Measurements from ENCODE around the gene EVA1B. TPM values are rescaled to one million over a fixed set of nuclear protein-coding genes. Genes with fewer than 3 reads are reported as not detected.

The EVA1B gene
- polyA plus RNA-seq, 1 donor (not counting 4 experiments of a cell fraction or from before 2014, with no cell fraction given): 2.4 TPM

DNA sequence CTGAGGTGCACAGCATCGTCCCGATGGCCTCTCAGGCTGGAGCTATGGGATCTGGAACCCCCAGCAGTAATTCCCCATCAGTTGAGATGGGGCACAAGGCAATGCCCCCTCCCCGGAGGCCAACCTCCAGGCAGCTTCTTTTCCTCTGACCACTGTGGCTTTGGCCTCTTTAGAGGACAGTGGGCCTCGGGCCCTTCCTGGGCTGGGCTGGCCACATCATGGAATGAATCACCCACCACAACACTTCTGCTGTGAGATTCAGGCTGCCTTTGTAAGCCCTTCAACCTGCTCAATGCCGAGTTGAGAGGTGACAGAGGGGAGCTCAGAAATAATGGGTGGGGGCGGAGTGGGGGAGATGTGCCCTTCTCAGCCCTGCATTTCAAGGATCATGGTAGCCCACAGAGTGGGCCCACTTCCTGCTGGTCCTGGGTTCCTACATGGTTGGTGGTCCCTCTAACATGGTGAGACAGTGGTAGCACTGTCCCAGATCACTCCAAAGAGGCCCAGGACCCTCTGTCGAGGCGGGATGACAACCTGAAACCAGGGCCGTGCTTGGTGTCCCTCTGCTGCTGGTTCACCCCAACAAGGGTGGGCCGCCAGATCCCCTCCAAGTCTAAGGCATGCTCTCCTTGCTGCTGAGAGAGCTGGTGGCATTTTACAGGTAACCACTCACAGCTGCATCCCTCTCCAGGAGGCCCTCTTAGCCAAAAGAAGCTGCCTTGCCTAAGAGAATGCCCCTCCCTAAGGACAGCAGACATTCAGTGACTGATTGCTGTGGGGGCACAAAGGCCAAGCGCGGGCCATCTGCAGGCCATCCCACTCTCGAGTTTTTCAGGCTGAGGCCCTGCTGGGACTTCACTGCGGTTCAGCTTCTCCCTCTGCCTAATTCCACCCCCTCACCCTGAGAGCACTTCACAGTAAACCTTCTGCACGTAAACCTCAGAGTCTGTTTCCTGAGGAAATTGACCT lies 29.7 kb upstream of the EVA1B start:
- FAIRE-seq (no peak), DNase-seq (ENCODE audit: low read depth, low spot score) (no peak)
- Histone ChIP-seq H3K4me3 (ENCODE audit: control insufficient read depth in 2 of 3, extremely low read depth in 1 of 3, insufficient read depth in 2 of 3, low read depth in 1 of 3, low read length in 3 of 3) (no peak overlapping the region), H3K9ac (ENCODE audit: control insufficient read depth, extremely low read depth, insufficient read depth, low read length) (no peak overlapping the region), H3K4me1 (ENCODE audit: control insufficient read depth, extremely low read depth, insufficient read depth, low read length) (peaks cover 49% of the 10 kb centered on the region), H3K27me3 (ENCODE audit: control insufficient read depth, extremely low read depth, insufficient read depth, low read length) (no peaks in the 10 kb centered on the region), H3K4me2 (ENCODE audit: control insufficient read depth, extremely low read depth, insufficient read depth, low read depth, low read length) (no peak overlapping the region), H3K79me2 (ENCODE audit: control insufficient read depth, insufficient read depth, low read length) (no peaks in the 10 kb centered on the region), H4K20me1 (ENCODE audit: control insufficient read depth, extremely low read depth, insufficient read depth, low read length) (no peaks in the 10 kb centered on the region), H3K9me3 (ENCODE audit: control insufficient read depth, low read depth, low read length) (no peaks in the 10 kb centered on the region), H3K36me3 (ENCODE audit: control insufficient read depth in 2 of 2, extremely low read depth in 1 of 2, insufficient read depth in 2 of 2, low read length in 2 of 2) (peaks cover 44 to 61% of the 10 kb centered on the region in 2 experiments), H3K9me1 (ENCODE audit: control insufficient read depth, extremely low read depth, insufficient read depth, low read length) (peaks cover 6% of the 10 kb centered on the region), H3K27ac (ENCODE audit: control insufficient read depth, insufficient read depth, low read length) (peak overlapping the region; percentile 96), H2AFZ (ENCODE audit: control insufficient read depth, low read length) (no peak overlapping the region)
- TF ChIP-seq, protein P1, sequence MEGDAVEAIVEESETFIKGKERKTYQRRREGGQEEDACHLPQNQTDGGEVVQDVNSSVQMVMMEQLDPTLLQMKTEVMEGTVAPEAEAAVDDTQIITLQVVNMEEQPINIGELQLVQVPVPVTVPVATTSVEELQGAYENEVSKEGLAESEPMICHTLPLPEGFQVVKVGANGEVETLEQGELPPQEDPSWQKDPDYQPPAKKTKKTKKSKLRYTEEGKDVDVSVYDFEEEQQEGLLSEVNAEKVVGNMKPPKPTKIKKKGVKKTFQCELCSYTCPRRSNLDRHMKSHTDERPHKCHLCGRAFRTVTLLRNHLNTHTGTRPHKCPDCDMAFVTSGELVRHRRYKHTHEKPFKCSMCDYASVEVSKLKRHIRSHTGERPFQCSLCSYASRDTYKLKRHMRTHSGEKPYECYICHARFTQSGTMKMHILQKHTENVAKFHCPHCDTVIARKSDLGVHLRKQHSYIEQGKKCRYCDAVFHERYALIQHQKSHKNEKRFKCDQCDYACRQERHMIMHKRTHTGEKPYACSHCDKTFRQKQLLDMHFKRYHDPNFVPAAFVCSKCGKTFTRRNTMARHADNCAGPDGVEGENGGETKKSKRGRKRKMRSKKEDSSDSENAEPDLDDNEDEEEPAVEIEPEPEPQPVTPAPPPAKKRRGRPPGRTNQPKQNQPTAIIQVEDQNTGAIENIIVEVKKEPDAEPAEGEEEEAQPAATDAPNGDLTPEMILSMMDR (optimal IDR thresholded peaks at IDR 0.05 in 1 of 3, IDR thresholded peaks at IDR 0.05 in 1 of 3, conservative IDR thresholded peaks at IDR 0.05 in 1 of 3; ENCODE audit: extremely low read depth in 1 of 3, insufficient read depth in 2 of 3, low read length in 3 of 3): no peak
- TF ChIP-seq EZH2 (IDR thresholded peaks at IDR 0.05; ENCODE audit: low read length): no peak
- dilution Hi-C loops (cut with MboI; ENCODE audit: extremely low pct_ligation_motif_present, low sequenced_read_pairs): no loop called here

DNA sequence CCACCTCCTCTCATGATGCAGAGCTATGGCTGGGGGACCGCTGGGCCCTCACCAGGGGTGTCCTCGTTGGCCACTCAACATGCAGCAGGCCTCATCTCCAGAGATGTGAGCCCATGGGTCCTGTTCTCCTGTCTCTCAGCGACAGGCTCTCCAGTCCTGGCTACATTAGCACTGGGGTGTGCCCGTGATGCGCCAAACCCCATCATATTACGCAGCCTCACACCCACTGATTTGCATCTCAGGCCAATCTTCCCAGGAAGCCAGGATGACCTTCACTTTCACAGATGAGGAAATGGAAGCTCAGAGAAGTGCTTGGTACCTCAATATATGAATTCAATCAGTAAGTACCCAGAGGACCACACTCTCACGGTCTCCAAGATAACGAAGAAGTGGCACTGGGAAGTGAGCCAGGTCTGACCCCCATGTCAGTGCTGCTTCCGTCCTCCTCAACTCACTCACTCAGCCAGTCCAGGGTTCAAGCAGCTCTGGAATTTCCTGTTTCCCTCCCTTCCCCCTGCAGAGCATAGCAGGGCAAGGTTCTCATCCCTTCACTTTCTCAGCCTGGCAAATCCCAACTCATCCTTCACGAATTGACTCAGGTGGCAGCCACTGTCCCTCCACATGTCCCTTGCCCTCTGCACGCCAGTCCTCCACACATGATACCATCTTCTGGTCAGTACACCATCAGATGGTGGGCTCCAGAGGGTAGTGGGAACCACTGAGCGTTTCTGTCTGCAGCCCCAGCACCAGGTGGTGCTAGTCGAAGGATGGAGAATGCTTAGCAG lies 28.9 kb upstream of the EVA1B start:
- Histone ChIP-seq H3K27me3 (ENCODE audit: control insufficient read depth, extremely low read depth, insufficient read depth, low read length) (no peaks in the 10 kb centered on the region), H3K4me1 (ENCODE audit: control insufficient read depth, extremely low read depth, insufficient read depth, low read length) (peaks cover 49% of the 10 kb centered on the region), H3K9me1 (ENCODE audit: control insufficient read depth, extremely low read depth, insufficient read depth, low read length) (peaks cover 6% of the 10 kb centered on the region), H3K36me3 (ENCODE audit: control insufficient read depth in 2 of 2, extremely low read depth in 1 of 2, insufficient read depth in 2 of 2, low read length in 2 of 2) (peaks cover 43 to 62% of the 10 kb centered on the region in 2 experiments), H3K9ac (ENCODE audit: control insufficient read depth, extremely low read depth, insufficient read depth, low read length) (peak overlapping the region; percentile 78), H3K79me2 (ENCODE audit: control insufficient read depth, insufficient read depth, low read length) (no peaks in the 10 kb centered on the region), H3K9me3 (ENCODE audit: control insufficient read depth, low read depth, low read length) (no peaks in the 10 kb centered on the region), H4K20me1 (ENCODE audit: control insufficient read depth, extremely low read depth, insufficient read depth, low read length) (no peaks in the 10 kb centered on the region), H2AFZ (ENCODE audit: control insufficient read depth, low read length) (no peak overlapping the region), H3K27ac (ENCODE audit: control insufficient read depth, insufficient read depth, low read length) (peak overlapping the region; percentile 96), H3K4me2 (ENCODE audit: control insufficient read depth, extremely low read depth, insufficient read depth, low read depth, low read length) (peak overlapping the region; percentile 87), H3K4me3 (ENCODE audit: control insufficient read depth in 2 of 3, extremely low read depth in 1 of 3, insufficient read depth in 2 of 3, low read depth in 1 of 3, low read length in 3 of 3) (no peak overlapping the region)
- FAIRE-seq (peak; percentile 17), DNase-seq (ENCODE audit: low read depth, low spot score) (no peak)
- dilution Hi-C loops (cut with MboI; ENCODE audit: extremely low pct_ligation_motif_present, low sequenced_read_pairs): no loop called here
- no peak for TF ChIP-seq EZH2 (IDR thresholded peaks at IDR 0.05; ENCODE audit: low read length)
- TF ChIP-seq, protein P1 (optimal IDR thresholded peaks at IDR 0.05 in 1 of 3, IDR thresholded peaks at IDR 0.05 in 1 of 3, conservative IDR thresholded peaks at IDR 0.05 in 1 of 3; ENCODE audit: extremely low read depth in 1 of 3, insufficient read depth in 2 of 3, low read length in 3 of 3): no peak
